HG03520 (cell line): ENCODE measurements around the gene CAAP1.
"Not testable (repeated sequence)": the region's sequence is repeated elsewhere in the genome, so short reads cannot be mapped to it uniquely, and the experiment has no call there.

Experiments used
- ATAC-seq: cut with Tn5 transposase; IDR thresholded peaks from one replicate; pipeline ENCODE4 v1.9.1; 2021; ENCODE audit warnings: mild to moderate bottlenecking, moderate library complexity; ENCODE audit not compliant: unreplicated experiment

CAAP1 gene

DNA sequence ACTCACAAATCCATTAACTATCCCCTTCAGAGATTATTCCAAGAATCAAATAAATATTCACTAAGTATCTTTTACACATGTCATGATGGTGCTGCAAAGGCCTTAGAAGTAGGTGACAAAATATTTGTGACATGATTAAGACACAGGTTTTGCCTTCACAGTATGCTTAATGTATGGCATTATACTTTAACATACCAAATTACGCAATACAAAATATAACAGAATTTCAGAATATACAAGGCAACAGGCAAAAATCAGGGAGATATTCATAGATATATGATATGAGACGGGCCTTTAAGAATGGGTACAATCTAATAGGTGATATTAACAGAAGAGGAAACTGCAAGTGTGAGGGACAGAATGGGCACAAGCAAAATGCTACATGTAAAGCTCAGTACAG lies 41.6 kb downstream of the CAAP1 start:
- no peak for ATAC-seq

DNA sequence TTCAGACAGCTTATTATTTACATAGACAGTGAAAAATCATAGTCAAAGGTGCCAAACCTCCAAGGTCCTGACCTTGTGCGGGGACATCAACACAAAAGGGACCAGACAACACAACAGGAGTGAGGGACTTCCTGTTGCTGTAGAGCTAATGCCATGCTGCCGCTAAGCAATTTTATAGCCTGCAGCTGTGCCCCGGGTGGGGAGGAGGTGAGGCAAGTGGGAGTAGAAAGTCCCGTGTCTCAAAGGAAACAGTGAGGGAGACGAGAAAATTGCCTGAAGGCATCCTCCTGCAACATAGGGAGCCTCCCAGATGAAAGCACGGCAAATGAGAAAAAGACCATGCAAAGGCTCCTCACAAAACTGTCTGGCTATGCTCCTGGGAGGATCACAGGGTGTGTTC lies 58.8 kb downstream of the CAAP1 start:
- no peak for ATAC-seq

DNA sequence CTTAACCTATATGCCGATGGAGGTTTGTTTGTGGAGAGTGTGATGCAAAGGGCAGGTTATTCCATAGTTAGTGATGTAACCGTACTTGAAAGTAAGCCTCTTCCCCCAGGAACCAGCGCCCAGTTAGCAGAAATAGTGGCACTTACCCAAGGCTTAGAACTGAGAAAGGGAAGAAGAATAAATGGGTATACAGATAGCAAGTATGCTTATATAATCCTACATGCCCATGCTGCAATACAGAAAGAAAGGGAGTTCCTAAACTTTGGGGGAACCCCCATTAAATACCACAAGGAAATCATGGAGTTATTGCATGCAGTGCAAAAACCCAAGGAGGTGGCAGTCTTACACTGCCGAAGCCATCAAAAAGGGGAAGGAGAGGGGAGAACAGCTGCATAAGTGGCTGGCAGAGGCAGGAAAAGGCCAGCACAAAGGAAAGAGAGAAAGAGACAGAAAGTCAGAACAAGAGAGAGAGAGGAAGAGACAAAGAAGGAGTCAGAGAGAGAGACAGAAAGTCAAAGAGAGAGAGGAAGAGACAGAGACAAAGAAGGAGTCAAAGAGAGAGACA lies 64.1 kb downstream of the CAAP1 start:
- not testable (repeated sequence) for ATAC-seq

DNA sequence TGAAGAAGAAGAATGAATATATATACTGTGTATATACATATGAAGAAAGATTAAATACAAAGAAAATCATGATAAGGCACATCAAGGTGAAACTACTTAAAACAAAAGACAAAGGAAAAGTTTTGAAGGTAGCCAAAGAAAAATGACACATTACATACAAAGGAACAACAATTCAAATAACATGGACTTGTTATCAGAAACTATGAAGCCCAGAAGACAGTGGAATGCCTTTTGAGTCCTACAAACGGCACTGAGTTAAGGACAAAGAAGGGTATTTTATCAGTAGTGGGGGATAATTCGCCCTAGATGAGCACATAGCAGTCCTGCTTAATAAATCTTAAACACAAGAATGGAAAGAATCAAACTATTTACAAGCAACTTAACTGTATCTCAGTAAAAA lies 77.8 kb downstream of the CAAP1 start:
- ATAC-seq, result no peak

DNA sequence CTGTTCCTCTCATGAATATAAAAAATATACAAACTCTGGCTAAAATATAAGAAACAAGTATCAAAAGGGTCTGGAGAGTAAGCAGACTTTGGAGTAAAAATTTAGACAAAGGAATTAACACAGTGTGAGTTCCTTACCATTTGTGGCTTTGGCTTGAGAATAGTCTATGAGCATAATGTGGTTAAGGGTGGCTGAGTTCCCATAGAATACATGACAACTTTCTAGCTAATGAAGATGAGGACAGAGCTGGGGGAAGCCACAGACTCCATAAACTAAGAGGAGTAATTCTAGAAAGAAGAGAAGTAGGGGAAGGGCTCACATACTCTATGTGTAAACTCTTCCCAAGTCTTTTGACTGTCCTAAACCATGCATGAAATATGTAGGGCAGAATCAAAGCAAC lies 79.4 kb downstream of the CAAP1 start:
- ATAC-seq, result no peak

DNA sequence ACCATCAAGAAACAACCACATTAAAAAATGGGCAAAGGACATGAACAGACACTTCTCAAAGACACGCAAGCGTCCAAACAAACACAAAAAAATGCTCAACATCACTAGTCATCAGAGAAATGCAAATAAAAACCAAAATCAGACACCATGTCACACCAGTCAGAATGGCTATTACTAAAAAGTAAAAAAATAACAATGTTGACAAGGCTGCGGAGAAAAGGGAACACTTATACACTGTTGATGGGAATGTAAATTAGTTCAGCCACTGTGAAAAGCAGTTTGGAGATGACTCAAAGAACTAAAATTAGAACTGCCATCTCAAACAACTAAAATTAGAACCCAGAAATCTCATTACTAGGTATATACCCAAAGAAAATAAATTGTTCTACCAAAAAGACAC lies 80.4 kb downstream of the CAAP1 start:
- no peak for ATAC-seq

DNA sequence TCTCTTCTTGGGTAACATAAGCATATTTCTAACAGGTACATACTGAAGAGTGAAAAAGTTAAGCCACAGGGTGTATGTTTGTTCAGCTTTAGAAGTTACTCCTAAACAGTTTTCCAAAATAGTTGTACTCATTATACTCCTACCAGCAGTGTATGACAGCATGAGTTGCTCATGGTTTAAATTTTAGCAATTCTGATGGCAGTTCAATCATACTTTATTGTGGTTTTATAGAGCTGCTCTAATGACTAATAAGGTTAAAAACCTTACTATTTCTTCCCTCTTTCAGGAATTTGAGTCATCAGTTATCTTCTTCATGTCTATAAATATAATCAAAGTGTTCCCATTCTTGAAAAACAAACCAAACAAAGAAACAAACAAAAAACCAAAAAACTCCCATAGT lies 81.5 kb downstream of the CAAP1 start:
- ATAC-seq, result no peak

DNA sequence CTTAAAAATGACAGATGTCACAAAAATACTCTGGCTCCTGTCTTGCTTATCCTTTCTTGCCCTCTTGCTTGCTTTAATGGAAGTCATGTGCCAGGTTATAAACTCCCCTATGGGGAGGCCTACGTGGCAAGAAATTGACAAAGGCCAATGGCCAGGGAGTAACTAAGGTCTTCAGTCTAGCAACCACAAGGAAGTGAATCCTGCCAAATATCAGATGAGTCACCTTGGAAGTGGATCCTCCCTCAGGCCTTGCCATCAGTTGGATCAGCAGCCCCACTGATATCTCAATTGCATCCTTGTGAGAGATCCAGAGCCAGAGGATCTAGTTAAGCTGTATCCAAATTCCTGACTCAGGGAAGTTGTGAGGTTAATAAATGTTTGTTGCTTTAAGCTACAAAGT lies 82.8 kb downstream of the CAAP1 start:
- no peak for ATAC-seq

DNA sequence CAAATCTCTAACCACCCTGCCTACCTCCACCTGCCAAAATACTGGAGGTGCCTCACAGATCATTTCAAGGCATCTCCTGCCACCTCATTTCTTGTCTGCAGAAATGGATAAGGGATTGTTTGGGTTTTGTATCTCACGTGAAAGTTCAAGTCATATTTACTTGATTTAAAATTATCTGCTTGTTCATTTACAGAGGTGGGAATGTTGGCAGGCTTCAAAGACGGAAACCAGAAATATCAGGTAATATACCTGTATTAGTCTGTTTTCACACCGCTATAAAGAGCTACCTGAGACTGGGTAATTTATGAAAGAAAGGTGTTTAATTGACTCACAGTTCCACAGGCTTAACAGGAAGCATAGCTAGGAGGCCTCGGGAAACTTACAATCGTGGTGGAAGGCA lies 85.4 kb downstream of the CAAP1 start:
- ATAC-seq, result no peak

DNA sequence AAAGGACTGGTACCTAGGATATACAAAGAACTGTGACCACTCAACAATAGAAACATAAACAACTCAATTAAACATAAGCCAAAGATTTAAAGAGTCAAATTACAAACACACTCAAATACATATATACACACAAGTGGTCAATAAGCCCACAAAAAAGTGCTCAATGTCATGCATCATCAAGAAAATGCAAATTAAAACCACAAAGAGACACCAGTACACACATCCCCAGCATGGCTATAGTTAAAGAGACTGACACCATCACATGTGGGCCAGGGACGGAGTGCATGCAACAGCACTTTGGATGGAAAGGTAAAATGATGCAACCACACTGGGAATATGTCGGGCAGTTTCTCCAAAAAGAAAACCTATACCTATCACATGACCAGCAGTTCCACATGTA lies 89.7 kb downstream of the CAAP1 start:
- no peak for ATAC-seq

DNA sequence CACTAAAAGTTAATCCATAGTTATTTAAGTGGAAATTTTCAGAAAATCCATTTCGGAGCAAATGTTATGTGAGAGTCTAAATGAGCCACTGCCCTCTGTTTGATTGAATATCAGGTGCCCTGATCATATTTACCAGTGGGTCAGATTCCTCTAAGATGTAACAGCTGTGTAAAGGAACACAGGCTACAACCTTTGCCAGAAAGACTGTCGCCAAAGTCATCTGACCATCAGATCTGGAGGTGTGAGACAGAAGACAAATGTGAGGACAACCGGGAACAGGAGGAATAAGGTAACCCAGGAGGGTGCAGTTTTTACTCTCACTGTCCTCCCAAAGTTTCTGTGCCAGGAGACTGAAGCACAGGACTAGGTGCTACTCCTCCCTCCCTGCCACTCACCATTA lies 90.8 kb downstream of the CAAP1 start:
- ATAC-seq, result no peak

DNA sequence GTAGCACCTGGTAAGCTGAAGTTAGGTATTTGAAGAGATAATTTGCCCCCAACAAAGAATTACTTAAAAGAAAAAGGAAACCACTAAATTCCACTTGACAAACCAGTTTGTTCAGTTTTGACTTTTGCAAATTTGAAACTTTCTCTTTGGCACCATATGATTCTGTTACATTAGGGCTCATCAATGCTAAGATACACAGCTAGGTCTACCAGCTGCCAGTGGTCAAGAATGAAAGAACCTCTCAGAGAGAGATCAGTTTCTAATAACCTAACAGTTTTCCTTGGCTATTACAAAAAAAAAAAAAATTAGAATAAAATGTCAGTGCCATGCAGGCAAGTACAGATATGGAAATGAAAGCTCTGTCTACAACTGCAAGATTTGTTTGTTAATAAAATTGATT lies 92.3 kb downstream of the CAAP1 start:
- ATAC-seq, result no peak

DNA sequence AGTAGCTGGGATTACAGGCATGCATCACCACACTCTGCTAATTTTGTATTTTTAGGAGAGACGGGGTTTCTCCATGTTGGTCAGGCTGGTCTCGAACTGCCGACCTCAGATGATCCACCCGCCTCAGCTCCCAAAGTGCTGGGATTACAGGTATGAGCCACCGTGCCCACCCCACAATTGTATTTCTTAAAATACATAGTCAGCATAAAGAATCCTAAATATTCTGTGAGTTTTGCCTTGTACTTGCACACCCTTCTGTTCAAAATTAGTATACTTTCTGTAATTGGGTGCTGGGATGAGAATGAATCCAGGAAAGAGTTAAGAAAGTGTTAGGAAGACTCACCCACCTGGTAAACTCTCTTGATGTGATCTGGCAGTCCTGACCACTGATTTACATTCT lies 101.3 kb downstream of the CAAP1 start:
- ATAC-seq, result no peak
